Panc1 (cell line): Measurements from ENCODE around the gene ACOX3. TPM values are rescaled to one million over a fixed set of nuclear protein-coding genes. Genes with fewer than 3 reads are reported as not detected.
"Not testable (repeated sequence)": the region's sequence is repeated elsewhere in the genome, so short reads cannot be mapped to it uniquely, and the experiment has no call there.

Experiments
- ATAC-seq: fragments of 200-7000 bp; cut with Tn5 transposase; 2 replicates; pipeline ENCODE4 v1.9.1; 2020; ENCODE audit warnings: mild to moderate bottlenecking, moderate library complexity
- Bru-seq: library from RNA; stranded (reverse); fragments of 400-500 nt; gene quantifications from one replicate; lab custom pipeline; 2021; lab: Mats Ljungman, UMichigan
- BruChase-seq, 2 experiments: library from RNA; stranded (reverse); fragments of 400-500 nt; gene quantifications; one replicate each; lab custom pipeline; 2021; lab: Mats Ljungman, UMichigan
- BruUV-seq: library from RNA; stranded (reverse); fragments of 400-500 nt; replicated peaks from 2 replicates; lab custom pipeline; 2021; lab: Mats Ljungman, UMichigan
- CTCF ChIA-PET: fragments of 300-600 bp; sonication (Branson Sonifier 250); formaldehyde crosslinking; loops from one replicate; lab custom pipeline; 2022; ENCODE audit warnings: antibody characterized with exemption; lab: Charles Lee
- POLR2A ChIA-PET: fragments of 300-600 bp; sonication (Branson Sonifier 250); formaldehyde crosslinking; loops from one replicate; lab custom pipeline; 2022; ENCODE audit warnings: antibody characterized with exemption; lab: Charles Lee
- DNase-seq: peaks from one replicate; pipeline ENCODE4 v3.0.0-alpha.2; 2010; ENCODE audit warnings: low read depth, low spot score
- H3K27ac ChIP-seq: 2 replicates; pipeline ENCODE4 v1.5.1; 2011; ENCODE audit warnings: mild to moderate bottlenecking, low read length, inconsistent platforms
- H3K27me3 ChIP-seq: fragments of 200-500 bp; sonication (Bioruptor generic); 2 replicates; pipeline ENCODE4 v1.6.0; 2014; ENCODE audit warnings: low read length, inconsistent platforms; ENCODE audit not compliant: control insufficient read depth, insufficient read depth
- H3K36me3 ChIP-seq: fragments of 200-500 bp; sonication (Bioruptor generic); 2 replicates; pipeline ENCODE4 v1.5.1; 2014; ENCODE audit warnings: inconsistent platforms, mild to moderate bottlenecking, low read length, moderate library complexity; ENCODE audit not compliant: control insufficient read depth, insufficient read depth
- H3K4me1 ChIP-seq: 2 replicates; pipeline ENCODE4 v1.5.1; 2011; ENCODE audit warnings: inconsistent platforms, mild to moderate bottlenecking, low read length, moderate library complexity; ENCODE audit not compliant: control insufficient read depth, insufficient read depth
- H3K4me3 ChIP-seq, 2 experiments: 2 replicates each; pipeline ENCODE4 v1.5.1; 2011 to 2012; ENCODE audit warnings: low read depth in 2 of 2, low read length in 2 of 2, mild to moderate bottlenecking in 2 of 2, inconsistent platforms in 1 of 2, moderate library complexity in 1 of 2
- H3K9me3 ChIP-seq: fragments of 200-500 bp; sonication (Bioruptor generic); 2 replicates; pipeline ENCODE4 v1.5.1; 2014; ENCODE audit warnings: low read depth, mild to moderate bottlenecking, inconsistent platforms, low read length, moderate library complexity; ENCODE audit not compliant: control insufficient read depth, insufficient read depth
- POLR2AphosphoS5 ChIP-seq: IDR thresholded peaks from 2 replicates; pipeline ENCODE4 v1.6.1; 2012; ENCODE audit warnings: mild to moderate bottlenecking, low read depth, low read length, moderate library complexity
- SIN3A ChIP-seq: IDR thresholded peaks from 2 replicates; pipeline ENCODE4 v1.6.1; 2012; ENCODE audit warnings: low read depth, mild to moderate bottlenecking, low read length, moderate library complexity, borderline replicate concordance; ENCODE audit not compliant: insufficient read depth
- TCF7L2 ChIP-seq: IDR thresholded peaks from 2 replicates; pipeline ENCODE4 v1.6.1; 2011; ENCODE audit warnings: mild to moderate bottlenecking, low read depth, low read length, inconsistent platforms
- in situ Hi-C: cut with HindIII; loops from 2 replicates; pipeline ENCODE4 v1.10.0; 2016; ENCODE audit warnings: low sequenced_read_pairs, low pct_unique_long_range_greater_than_20kb
- intact Hi-C: fragments of 100-400 bp; cut with micrococcal nuclease; formaldehyde crosslinking; loops from one replicate; pipeline ENCODE4 v1.10.0; 2022; ENCODE audit not compliant: unreplicated experiment
- long read RNA-seq: library from polyadenylated mRNA; unstranded; transcript quantifications from one replicate; pipeline ENCODE4 v2.0.0, GENCODE V29; 2021; ENCODE audit not compliant: unreplicated experiment
- polyA plus RNA-seq: library from polyadenylated mRNA; unstranded; fragments of >200 nt; gene quantifications from one replicate; pipeline ENCODE4 v1.2.1, GENCODE V29; 2012; ENCODE audit warnings: missing spikeins; ENCODE audit not compliant: insufficient read length
- total RNA-seq: library from RNA; stranded (reverse); gene quantifications from one replicate; pipeline ENCODE4 v1.2.1, GENCODE V29; 2021; ENCODE audit not compliant: unreplicated experiment
- TF ChIP-seq, protein P1 (sequence below), 2 experiments: IDR thresholded peaks; 2 replicates each; pipeline ENCODE4 v1.6.1; 2011 to 2012; ENCODE audit warnings: low read depth in 2 of 2, control low read depth in 1 of 2, low read length in 1 of 2, mild to moderate bottlenecking in 1 of 2, moderate library complexity in 1 of 2; ENCODE audit not compliant: insufficient read depth in 1 of 2
- TF ChIP-seq, protein P2 (sequence below): fragments of 450-650 bp; IDR thresholded peaks from 2 replicates; pipeline ENCODE4 v1.5.1; 2017; ENCODE audit warnings: mild to moderate bottlenecking

The ACOX3 gene
- total RNA-seq: 15.4 TPM
- polyA plus RNA-seq: 23.5 TPM
- Bru-seq, nascent RNA: percentile 57 among the genes with signal in this experiment
- BruChase-seq, experiment 1, labeled RNA remaining after a 2-hour chase: percentile 59 among the genes with signal in this experiment
- percentile 56 among the genes with signal in this experiment for BruChase-seq, experiment 2, labeled RNA remaining after a 6-hour chase
- long read RNA-seq, transcript ACOX3-203 (18 exons, 2,253 nt): major isoform, 25 of 49 reads
- long read RNA-seq, partial matches to known transcripts: 11 of 49 reads
- long read RNA-seq, other reads (novel, unspliced or antisense): 10 of 49 reads

DNA sequence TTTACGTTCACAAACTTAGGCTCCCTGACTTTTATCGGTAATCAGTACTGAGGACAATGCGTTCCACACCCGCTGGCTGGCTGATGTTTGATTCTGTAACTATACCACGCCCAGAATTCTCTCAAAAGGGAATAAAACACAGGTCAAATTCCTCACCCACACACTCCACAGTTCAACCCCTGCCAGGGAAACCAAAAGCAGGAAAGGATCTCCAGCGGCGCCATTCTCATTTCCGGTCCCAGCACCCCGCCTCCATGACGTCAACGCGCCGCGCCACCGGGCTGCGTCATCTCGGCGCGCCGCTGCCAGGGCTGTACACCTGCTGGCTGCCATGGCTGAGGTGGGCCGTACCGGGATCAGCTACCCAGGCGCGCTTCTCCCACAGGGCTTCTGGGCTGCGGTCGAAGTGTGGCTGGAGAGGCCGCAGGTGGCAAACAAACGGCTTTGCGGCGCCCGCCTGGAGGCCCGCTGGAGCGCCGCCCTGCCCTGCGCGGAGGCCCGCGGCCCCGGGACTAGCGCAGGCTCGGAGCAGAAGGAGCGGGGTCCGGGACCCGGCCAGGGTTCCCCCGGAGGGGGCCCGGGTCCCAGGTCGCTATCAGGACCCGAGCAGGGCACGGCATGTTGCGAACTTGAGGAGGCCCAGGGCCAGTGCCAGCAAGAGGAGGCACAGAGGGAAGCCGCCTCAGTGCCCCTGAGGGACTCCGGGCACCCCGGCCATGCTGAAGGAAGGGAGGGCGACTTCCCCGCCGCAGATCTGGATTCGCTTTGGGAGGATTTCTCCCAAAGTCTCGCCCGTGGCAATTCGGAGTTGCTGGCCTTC lies at the start of gene ACOX3, which contains the start of gene TRMT44:
TSS of gene ACOX3 (minus strand) at position 232 of the 820 bp plus-strand sequence. CDS start 24,202 bp downstream, outside the sequence.
TSS of gene TRMT44 (plus strand) at position 286 of the 820 bp plus-strand sequence. CDS start at position 332, 46 bp downstream.
- CTCF ChIA-PET: no interaction called here
- POLR2A ChIA-PET: no interaction called here
- peak within 1 kb of the TSS; percentile 91 to 97 for H3K4me3 ChIP-seq
- H3K27me3 ChIP-seq: no peaks in the 10 kb centered on the region
- intact Hi-C loops: no loop called here
- BruUV-seq: no TSS peak
- DNase-seq (no peak), ATAC-seq (peak; percentile 95)
- TF ChIP-seq TCF7L2: no peak
- peak; percentile 81; the same call in 1 of the 2 replicates for TF ChIP-seq SIN3A
- TF ChIP-seq, protein P1, sequence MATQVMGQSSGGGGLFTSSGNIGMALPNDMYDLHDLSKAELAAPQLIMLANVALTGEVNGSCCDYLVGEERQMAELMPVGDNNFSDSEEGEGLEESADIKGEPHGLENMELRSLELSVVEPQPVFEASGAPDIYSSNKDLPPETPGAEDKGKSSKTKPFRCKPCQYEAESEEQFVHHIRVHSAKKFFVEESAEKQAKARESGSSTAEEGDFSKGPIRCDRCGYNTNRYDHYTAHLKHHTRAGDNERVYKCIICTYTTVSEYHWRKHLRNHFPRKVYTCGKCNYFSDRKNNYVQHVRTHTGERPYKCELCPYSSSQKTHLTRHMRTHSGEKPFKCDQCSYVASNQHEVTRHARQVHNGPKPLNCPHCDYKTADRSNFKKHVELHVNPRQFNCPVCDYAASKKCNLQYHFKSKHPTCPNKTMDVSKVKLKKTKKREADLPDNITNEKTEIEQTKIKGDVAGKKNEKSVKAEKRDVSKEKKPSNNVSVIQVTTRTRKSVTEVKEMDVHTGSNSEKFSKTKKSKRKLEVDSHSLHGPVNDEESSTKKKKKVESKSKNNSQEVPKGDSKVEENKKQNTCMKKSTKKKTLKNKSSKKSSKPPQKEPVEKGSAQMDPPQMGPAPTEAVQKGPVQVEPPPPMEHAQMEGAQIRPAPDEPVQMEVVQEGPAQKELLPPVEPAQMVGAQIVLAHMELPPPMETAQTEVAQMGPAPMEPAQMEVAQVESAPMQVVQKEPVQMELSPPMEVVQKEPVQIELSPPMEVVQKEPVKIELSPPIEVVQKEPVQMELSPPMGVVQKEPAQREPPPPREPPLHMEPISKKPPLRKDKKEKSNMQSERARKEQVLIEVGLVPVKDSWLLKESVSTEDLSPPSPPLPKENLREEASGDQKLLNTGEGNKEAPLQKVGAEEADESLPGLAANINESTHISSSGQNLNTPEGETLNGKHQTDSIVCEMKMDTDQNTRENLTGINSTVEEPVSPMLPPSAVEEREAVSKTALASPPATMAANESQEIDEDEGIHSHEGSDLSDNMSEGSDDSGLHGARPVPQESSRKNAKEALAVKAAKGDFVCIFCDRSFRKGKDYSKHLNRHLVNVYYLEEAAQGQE (IDR thresholded peaks at IDR 0.05; ENCODE audit: insufficient read depth in 1 of 2, low read depth in 2 of 2, low read length in 1 of 2): no peak
- TF ChIP-seq POLR2AphosphoS5: peak; percentile 83
- TF ChIP-seq, protein P2, sequence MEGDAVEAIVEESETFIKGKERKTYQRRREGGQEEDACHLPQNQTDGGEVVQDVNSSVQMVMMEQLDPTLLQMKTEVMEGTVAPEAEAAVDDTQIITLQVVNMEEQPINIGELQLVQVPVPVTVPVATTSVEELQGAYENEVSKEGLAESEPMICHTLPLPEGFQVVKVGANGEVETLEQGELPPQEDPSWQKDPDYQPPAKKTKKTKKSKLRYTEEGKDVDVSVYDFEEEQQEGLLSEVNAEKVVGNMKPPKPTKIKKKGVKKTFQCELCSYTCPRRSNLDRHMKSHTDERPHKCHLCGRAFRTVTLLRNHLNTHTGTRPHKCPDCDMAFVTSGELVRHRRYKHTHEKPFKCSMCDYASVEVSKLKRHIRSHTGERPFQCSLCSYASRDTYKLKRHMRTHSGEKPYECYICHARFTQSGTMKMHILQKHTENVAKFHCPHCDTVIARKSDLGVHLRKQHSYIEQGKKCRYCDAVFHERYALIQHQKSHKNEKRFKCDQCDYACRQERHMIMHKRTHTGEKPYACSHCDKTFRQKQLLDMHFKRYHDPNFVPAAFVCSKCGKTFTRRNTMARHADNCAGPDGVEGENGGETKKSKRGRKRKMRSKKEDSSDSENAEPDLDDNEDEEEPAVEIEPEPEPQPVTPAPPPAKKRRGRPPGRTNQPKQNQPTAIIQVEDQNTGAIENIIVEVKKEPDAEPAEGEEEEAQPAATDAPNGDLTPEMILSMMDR: no peak
- peak within 1 kb of the TSS; percentile 94 for H3K27ac ChIP-seq
- H3K9me3 ChIP-seq: no peaks in the 10 kb centered on the region
- in situ Hi-C loops: no loop called here
- H3K36me3 ChIP-seq: peaks cover 10% of the 10 kb centered on the region; the same call in 1 of the 2 replicates
- peaks cover 14% of the 10 kb centered on the region for H3K4me1 ChIP-seq

DNA sequence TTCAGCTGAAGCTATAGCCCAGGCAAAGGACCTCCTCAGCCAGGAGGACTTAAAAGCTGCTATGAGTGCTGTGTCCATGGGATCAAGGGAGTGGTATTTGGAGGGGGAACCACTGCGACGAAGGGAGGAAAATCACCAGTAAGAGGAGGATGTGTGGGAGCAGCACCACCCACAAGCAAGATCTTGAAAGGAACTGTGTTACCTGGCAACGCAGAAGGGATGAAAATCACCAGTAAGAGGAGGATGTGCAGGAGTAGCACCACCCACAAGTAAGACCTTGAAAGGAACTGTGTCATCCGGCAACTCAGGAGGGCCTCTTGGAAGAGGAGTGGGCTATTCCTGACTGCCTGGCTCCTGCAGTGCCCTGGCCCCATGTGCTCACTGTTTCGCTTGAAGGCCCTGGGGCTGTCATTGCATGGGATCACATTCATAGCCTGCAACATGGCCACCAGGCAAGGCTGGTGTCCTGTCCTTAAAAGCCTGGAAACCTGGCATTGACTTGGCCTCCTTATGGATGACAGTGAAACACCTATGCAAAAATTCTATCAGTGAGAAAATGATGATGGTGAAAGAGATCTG lies 48.4 kb upstream of the ACOX3 start:
- TF ChIP-seq TCF7L2 (no peak), SIN3A (no peak), POLR2AphosphoS5 (no peak)
- TF ChIP-seq, protein P1 (IDR thresholded peaks at IDR 0.05; ENCODE audit: insufficient read depth in 1 of 2, low read depth in 2 of 2, low read length in 1 of 2): no peak
- TF ChIP-seq, protein P2: no peak
- H3K27ac ChIP-seq: no peak overlapping the region
- no TSS peak for BruUV-seq
- POLR2A ChIA-PET: no interaction called here
- CTCF ChIA-PET: no interaction called here
- ATAC-seq (no peak), DNase-seq (no peak)
- H3K4me3 ChIP-seq: no peak overlapping the region
- H3K4me1 ChIP-seq: no peaks in the 10 kb centered on the region
- no peaks in the 10 kb centered on the region for H3K9me3 ChIP-seq
- H3K27me3 ChIP-seq: no peaks in the 10 kb centered on the region
- in situ Hi-C loops: no loop called here
- intact Hi-C loops: no loop called here
- H3K36me3 ChIP-seq: no peaks in the 10 kb centered on the region

DNA sequence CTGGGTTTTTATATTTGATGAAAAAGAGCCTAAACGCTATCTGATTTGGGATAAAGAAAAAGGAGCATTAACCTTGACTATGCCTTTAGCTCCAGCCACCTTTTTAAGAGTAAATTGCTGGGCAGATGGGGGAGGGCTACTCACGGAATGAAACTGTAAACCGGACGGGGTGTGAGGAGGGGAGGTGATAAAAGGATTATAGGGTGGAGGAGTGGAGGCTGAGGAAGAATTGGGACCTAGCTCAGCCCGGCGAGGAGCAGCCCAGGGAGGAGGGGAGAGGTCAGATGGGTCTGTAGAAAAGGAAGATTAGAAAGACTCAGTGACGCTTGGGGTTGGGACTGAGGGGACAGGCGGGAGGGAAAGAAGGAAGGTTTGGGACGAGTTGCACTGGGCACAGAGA lies 46.1 kb upstream of the ACOX3 start:
- BruUV-seq, CTCF ChIA-PET, ATAC-seq: not testable (repeated sequence)

More for the DNA sequence above, 46.1 kb upstream of the ACOX3 start:
- H3K27ac ChIP-seq, intact Hi-C loops, H3K4me1 ChIP-seq, POLR2A ChIA-PET, DNase-seq, H3K36me3 ChIP-seq, H3K4me3 ChIP-seq, H3K27me3 ChIP-seq, H3K9me3 ChIP-seq, in situ Hi-C loops: not testable (repeated sequence)
